ENCODE measurements around the gene PLPPR3. TPM values are rescaled to one million over a fixed set of nuclear protein-coding genes. Genes with fewer than 3 reads are reported as not detected.

Gene PLPPR3
- polyA plus RNA-seq, 4 donors: 11.6 to 24.0 (median 17.3) TPM

- no peak for DNase-seq (ENCODE audit: low read depth in 4 of 4, low spot score in 2 of 4)
Observed at GRCh38 chr19:798415-799075, 23.2 kb downstream of the PLPPR3 start.

- peak in 1 of 4 donors; percentile 73 for DNase-seq (ENCODE audit: low read depth in 4 of 4, low spot score in 2 of 4)
Observed at GRCh38 chr19:797528-798414, 24.0 kb downstream of the PLPPR3 start.

GRCh38 chr19:796692-797527 is 24.8 kb downstream of the PLPPR3 start, which contains the start of gene PTBP1:
PTBP1 (plus strand) TSS chr19:797452; CDS start chr19:797498, 46 bp downstream.
- DNase-seq (ENCODE audit: low read depth in 4 of 4, low spot score in 2 of 4): peak; percentile 98 to 100 (median 100)

- DNase-seq (ENCODE audit: low read depth in 4 of 4, low spot score in 2 of 4): no peak
Observed at GRCh38 chr19:795691-796581, 25.8 kb downstream of the PLPPR3 start.

- DNase-seq (ENCODE audit: low read depth in 4 of 4, low spot score in 2 of 4): no peak
Observed at GRCh38 chr19:795073-795611, 26.6 kb downstream of the PLPPR3 start.

- no peak for DNase-seq (ENCODE audit: low read depth in 4 of 4, low spot score in 2 of 4)
Observed at GRCh38 chr19:793806-794205, 27.9 kb downstream of the PLPPR3 start.

GRCh38 chr19:792306-792885 is 29.4 kb downstream of the PLPPR3 start:
- no peak for DNase-seq (ENCODE audit: low read depth in 4 of 4, low spot score in 2 of 4)

- no peak for DNase-seq (ENCODE audit: low read depth in 4 of 4, low spot score in 2 of 4)
Observed at GRCh38 chr19:791567-792305, 30.0 kb downstream of the PLPPR3 start.

GRCh38 chr19:791007-791566 is 30.7 kb downstream of the PLPPR3 start:
- DNase-seq (ENCODE audit: low read depth in 4 of 4, low spot score in 2 of 4): no peak

GRCh38 chr19:789701-790060 is 32.1 kb downstream of the PLPPR3 start:
- DNase-seq (ENCODE audit: low read depth in 4 of 4, low spot score in 2 of 4): no peak

- no peak for DNase-seq (ENCODE audit: low read depth in 4 of 4, low spot score in 2 of 4)
Observed at GRCh38 chr19:788983-789700, 32.6 kb downstream of the PLPPR3 start.

- no peak for DNase-seq (ENCODE audit: low read depth in 4 of 4, low spot score in 2 of 4)
Observed at GRCh38 chr19:788686-788982, 33.1 kb downstream of the PLPPR3 start.

- no peak for DNase-seq (ENCODE audit: low read depth in 4 of 4, low spot score in 2 of 4)
Observed at GRCh38 chr19:787536-787935, 34.2 kb downstream of the PLPPR3 start.

- DNase-seq (ENCODE audit: low read depth in 4 of 4, low spot score in 2 of 4): no peak
Observed at GRCh38 chr19:784541-784940, 37.2 kb downstream of the PLPPR3 start.

- DNase-seq (ENCODE audit: low read depth in 4 of 4, low spot score in 2 of 4): no peak
Observed at GRCh38 chr19:782878-783668, 38.7 kb downstream of the PLPPR3 start.

GRCh38 chr19:782185-782877 is 39.4 kb downstream of the PLPPR3 start:
- DNase-seq (ENCODE audit: low read depth in 4 of 4, low spot score in 2 of 4): no peak

GRCh38 chr19:781800-782184 is 40.0 kb downstream of the PLPPR3 start:
- DNase-seq (ENCODE audit: low read depth in 4 of 4, low spot score in 2 of 4): no peak

Measured in left renal cortex interstitium (tissue), 4 donors.